ENCODE data around the gene TMEM209.

The TMEM209 gene

DNA sequence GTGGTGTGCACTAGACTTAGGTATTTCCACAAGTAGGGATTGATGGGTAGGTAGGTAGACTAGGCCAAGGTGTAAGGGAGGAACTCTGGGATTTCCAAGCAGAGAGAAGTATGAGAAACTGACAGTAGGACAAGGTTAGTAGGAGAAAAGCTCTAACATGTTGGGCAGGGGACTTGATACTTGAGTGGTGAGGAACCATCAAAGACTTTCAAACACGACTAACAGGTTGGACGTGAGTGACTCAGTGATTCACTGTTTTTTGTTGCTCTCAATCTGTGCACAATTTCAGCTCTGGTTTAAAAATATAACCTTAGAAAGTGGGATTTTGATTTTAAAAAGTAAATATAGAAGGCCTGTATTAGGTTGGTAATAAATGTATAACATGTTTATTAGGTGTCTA, 90.4 kb downstream of the TMEM209 start:
- peak; percentile 13 for FAIRE-seq
- no peak for DNase-seq (ENCODE audit: insufficient read length, low spot score)
- TF ChIP-seq PAX5 (IDR thresholded peaks at IDR 0.05; ENCODE audit: insufficient read depth, low read length, severe bottlenecking) (no peak), TAF1 (IDR thresholded peaks at IDR 0.05; ENCODE audit: low read depth, low read length) (no peak), POLR2A (IDR thresholded peaks at IDR 0.05; ENCODE audit: low read depth, low read length) (no peak), POLR2AphosphoS5 (IDR thresholded peaks at IDR 0.05; ENCODE audit: low read depth, low read length) (no peak), POU2F2 (IDR thresholded peaks at IDR 0.05; ENCODE audit: low read depth, low read length) (no peak), SPI1 (IDR thresholded peaks at IDR 0.05; ENCODE audit: low read depth, low read length) (no peak)
